ENCODE measurements around the gene POMGNT2. TPM values are rescaled to one million over a fixed set of nuclear protein-coding genes. Genes with fewer than 3 reads are reported as not detected.

Gene POMGNT2
- total and polyA plus RNA-seq, 2 of the 8 experiments (the other 6 are each of a cell fraction or from before 2014, with no cell fraction given): 13.6 to 35.7 TPM

DNA sequence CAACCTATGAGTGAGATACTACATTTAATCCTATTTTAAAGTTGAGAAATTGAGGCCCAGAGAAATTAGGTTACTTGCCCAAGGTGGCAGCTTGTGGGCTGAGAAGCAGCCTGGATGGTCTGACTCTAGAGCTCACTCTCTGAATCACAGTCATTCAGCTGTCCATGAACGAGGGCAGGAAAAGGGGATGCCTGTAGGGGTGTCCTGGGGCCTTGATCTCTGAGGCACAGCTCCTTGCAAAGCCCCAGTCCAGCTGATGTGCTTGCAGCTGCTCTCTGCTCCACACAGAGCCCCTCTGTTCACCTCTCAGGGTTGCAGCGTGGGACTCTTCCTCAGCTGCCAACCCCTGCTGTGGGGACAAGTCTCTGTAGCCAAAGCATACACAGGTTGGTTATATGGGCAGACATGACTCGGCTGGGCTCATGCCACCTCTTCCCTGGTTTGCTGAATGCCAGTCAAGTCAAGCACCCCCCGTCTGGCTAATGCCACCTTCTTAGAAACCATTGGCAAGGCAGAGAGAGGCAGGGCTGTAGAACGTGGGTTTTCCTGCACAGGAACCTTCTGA, 70.0 kb downstream of the POMGNT2 start (continued):
- TF ChIP-seq, protein P1, sequence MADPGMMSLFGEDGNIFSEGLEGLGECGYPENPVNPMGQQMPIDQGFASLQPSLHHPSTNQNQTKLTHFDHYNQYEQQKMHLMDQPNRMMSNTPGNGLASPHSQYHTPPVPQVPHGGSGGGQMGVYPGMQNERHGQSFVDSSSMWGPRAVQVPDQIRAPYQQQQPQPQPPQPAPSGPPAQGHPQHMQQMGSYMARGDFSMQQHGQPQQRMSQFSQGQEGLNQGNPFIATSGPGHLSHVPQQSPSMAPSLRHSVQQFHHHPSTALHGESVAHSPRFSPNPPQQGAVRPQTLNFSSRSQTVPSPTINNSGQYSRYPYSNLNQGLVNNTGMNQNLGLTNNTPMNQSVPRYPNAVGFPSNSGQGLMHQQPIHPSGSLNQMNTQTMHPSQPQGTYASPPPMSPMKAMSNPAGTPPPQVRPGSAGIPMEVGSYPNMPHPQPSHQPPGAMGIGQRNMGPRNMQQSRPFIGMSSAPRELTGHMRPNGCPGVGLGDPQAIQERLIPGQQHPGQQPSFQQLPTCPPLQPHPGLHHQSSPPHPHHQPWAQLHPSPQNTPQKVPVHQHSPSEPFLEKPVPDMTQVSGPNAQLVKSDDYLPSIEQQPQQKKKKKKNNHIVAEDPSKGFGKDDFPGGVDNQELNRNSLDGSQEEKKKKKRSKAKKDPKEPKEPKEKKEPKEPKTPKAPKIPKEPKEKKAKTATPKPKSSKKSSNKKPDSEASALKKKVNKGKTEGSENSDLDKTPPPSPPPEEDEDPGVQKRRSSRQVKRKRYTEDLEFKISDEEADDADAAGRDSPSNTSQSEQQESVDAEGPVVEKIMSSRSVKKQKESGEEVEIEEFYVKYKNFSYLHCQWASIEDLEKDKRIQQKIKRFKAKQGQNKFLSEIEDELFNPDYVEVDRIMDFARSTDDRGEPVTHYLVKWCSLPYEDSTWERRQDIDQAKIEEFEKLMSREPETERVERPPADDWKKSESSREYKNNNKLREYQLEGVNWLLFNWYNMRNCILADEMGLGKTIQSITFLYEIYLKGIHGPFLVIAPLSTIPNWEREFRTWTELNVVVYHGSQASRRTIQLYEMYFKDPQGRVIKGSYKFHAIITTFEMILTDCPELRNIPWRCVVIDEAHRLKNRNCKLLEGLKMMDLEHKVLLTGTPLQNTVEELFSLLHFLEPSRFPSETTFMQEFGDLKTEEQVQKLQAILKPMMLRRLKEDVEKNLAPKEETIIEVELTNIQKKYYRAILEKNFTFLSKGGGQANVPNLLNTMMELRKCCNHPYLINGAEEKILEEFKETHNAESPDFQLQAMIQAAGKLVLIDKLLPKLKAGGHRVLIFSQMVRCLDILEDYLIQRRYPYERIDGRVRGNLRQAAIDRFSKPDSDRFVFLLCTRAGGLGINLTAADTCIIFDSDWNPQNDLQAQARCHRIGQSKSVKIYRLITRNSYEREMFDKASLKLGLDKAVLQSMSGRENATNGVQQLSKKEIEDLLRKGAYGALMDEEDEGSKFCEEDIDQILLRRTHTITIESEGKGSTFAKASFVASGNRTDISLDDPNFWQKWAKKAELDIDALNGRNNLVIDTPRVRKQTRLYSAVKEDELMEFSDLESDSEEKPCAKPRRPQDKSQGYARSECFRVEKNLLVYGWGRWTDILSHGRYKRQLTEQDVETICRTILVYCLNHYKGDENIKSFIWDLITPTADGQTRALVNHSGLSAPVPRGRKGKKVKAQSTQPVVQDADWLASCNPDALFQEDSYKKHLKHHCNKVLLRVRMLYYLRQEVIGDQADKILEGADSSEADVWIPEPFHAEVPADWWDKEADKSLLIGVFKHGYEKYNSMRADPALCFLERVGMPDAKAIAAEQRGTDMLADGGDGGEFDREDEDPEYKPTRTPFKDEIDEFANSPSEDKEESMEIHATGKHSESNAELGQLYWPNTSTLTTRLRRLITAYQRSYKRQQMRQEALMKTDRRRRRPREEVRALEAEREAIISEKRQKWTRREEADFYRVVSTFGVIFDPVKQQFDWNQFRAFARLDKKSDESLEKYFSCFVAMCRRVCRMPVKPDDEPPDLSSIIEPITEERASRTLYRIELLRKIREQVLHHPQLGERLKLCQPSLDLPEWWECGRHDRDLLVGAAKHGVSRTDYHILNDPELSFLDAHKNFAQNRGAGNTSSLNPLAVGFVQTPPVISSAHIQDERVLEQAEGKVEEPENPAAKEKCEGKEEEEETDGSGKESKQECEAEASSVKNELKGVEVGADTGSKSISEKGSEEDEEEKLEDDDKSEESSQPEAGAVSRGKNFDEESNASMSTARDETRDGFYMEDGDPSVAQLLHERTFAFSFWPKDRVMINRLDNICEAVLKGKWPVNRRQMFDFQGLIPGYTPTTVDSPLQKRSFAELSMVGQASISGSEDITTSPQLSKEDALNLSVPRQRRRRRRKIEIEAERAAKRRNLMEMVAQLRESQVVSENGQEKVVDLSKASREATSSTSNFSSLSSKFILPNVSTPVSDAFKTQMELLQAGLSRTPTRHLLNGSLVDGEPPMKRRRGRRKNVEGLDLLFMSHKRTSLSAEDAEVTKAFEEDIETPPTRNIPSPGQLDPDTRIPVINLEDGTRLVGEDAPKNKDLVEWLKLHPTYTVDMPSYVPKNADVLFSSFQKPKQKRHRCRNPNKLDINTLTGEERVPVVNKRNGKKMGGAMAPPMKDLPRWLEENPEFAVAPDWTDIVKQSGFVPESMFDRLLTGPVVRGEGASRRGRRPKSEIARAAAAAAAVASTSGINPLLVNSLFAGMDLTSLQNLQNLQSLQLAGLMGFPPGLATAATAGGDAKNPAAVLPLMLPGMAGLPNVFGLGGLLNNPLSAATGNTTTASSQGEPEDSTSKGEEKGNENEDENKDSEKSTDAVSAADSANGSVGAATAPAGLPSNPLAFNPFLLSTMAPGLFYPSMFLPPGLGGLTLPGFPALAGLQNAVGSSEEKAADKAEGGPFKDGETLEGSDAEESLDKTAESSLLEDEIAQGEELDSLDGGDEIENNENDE (IDR thresholded peaks at IDR 0.05; ENCODE audit: insufficient replicate concordance, low read length): no peak
- TF ChIP-seq ZNF274 (IDR thresholded peaks at IDR 0.05; ENCODE audit: borderline replicate concordance, extremely low read depth, low read length) (no peak), RXRA (IDR thresholded peaks at IDR 0.05; ENCODE audit: insufficient read depth, low read depth, low read length) (no peak), EZH2 (IDR thresholded peaks at IDR 0.05; ENCODE audit: low read depth, low read length, severe bottlenecking) (no peak), POLR2A (IDR thresholded peaks at IDR 0.05; ENCODE audit: control extremely low read depth in 1 of 2, low read depth in 2 of 2, low read length in 2 of 2) (no peak), SP4 (IDR thresholded peaks at IDR 0.05; ENCODE audit: low read length) (no peak), EGR1 (IDR thresholded peaks at IDR 0.05; ENCODE audit: borderline replicate concordance, low read depth, low read length) (no peak), CREB1 (IDR thresholded peaks at IDR 0.05) (no peak), RFX5 (IDR thresholded peaks at IDR 0.05; ENCODE audit: borderline replicate concordance, low read depth, low read length) (no peak), ASH2L (IDR thresholded peaks at IDR 0.05; ENCODE audit: low read length) (no peak), TEAD4 (IDR thresholded peaks at IDR 0.05; ENCODE audit: low read depth, low read length) (no peak), FOSL1 (IDR thresholded peaks at IDR 0.05; ENCODE audit: insufficient read depth, low read depth, low read length) (no peak), SP2 (IDR thresholded peaks at IDR 0.05; ENCODE audit: low read length) (no peak)
